Stimulated activated CD8-positive, alpha-beta memory T cell treated with anti-CD3 and anti-CD28 coated beads, Interleukin-2, amount 100 ng/mL, for 48 hours (primary cell): ENCODE results near the gene ABHD14A.

Experiments used
- DNase-seq, 2 donors: peaks; one replicate each; pipeline ENCODE4 v3.0.0-alpha.2; 2020; ENCODE audit warnings: low read depth in 2 of 2

The ABHD14A gene

DNA sequence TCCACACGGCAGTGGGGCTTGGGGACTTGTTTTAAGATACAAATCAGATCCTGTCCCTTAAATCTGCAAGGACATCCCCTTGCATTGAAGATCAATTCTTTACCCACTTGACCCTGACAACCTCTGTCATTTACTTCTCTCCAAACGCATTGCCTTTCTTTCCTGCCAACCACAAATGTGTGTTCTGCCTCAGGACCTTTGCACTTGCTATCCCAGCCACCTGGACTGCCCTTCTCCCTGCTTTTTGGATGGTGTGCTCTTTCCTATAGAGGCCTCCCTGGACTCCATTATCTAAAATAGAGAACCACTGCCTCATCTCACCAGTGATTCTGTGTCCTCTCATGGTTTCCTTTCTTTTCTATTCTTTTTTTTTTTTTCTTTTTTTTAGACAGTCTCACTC lies 22.3 kb downstream of the ABHD14A start:
- no peak for DNase-seq

DNA sequence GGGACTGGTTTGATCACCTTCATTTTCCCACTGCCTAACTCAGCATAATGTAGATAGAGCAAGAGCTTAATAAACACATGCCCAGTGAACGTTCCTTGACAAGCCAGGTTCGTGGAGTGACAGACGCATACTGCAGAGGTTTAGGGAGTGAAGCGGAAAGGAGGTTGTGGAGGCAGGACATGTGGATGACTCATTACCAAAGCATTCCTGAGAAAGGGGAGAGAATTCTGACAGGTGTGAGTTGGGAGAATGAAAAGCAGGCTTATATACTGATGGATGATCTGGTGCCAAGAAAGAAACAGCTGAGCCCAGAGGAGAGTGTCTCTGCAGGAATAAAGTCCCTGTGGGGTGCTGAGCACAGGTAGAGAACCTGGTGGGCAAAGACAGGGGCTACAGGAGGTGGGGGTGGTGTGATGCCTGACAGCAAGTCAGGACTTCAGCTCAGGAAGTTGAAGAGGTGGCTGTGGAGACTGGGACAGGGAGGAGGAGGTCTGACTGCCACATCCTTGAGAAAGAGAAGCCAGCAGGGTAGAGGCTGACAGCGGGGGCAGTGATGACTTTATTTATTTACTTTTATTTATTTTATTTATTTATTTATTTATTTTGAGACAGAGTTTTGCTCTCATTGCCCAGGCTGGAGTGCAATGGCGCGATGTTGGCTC lies 23.2 kb downstream of the ABHD14A start:
- DNase-seq, result no peak

DNA sequence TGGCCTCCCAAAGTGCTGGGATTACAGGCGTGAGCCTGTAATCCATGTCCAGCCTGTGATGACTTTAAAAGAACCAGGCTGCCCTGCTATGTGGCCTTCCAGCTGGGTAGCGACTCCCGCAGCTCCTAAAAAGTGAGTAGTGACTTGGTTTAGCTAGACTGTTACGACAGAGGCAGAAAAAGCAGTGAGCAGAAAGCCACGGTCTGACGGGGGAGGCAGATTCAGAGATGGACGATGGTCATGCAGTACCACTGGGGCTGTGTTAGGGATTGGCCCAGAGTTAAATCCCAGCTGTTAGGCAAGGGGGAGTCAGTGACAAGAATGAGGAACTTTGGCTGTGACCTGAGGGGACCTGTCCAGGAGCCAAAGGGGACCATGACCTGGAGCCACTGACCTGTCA lies 23.9 kb downstream of the ABHD14A start:
- DNase-seq, result no peak

DNA sequence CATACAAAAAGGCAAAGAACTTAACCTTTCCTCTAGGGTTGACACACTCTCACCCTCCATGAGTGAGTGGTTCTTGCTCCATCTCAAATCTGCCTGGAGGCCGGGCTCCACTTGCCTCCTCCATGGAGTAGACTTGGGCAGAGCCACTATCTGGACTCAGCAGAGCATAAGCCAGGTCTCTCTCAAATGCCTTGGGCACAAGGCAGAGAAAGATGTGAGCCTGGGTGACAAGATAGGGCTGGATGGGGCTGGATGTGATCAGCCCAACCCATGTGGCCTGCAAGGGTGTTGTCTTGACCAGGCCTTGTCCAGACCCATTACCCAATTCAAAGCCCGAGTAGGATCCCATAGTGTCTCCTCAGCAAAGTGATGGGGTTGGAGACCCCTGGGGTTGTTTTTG lies 25.0 kb downstream of the ABHD14A start:
- no peak for DNase-seq

DNA sequence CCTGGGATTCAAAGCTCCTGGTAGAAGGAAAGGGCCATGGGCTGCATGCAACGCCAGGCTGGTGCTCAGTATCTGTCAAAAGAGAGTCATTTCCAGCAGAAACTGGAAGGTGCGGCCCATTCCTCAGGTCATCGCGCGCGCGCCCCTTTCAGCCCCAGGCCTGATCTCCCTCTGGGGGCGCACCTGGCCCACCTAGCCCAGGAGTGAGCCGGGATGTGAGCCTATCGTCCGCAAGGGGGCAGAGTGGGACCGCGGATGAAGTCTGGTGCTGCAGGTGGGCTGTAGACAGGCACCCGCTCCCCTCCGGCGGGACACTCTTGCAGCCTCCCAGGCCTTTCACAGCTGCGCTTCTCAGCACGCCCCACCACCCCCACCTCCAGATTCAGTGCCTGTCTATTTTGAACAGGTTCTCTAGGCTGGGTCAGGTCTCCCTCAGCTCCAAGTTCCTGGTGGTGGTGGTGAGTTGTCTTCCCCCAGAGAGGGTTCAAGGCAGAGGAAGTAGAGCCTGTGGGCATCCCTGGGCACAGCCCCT lies 26.6 kb downstream of the ABHD14A start:
- DNase-seq, result peak; percentile 71 to 78

DNA sequence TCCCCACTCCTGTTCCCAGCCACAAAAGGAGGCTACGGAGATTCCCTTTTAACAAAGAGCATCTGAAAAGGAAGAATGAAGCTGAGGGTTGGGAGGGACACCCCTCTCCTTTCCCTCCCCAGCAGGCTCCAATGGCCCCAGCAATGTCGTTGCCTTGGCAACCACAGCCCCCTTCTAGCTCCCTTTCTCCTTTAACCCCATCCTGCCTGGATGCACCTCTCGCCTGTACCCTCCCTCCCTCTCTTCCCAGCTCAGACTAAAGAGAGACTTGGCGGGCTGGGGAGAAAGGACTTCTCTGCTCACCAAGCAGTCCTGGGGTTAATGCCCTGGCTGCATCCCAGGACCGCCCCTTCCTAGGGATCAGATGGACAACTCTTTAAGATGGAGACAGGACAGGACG lies 27.9 kb downstream of the ABHD14A start:
- no peak for DNase-seq

DNA sequence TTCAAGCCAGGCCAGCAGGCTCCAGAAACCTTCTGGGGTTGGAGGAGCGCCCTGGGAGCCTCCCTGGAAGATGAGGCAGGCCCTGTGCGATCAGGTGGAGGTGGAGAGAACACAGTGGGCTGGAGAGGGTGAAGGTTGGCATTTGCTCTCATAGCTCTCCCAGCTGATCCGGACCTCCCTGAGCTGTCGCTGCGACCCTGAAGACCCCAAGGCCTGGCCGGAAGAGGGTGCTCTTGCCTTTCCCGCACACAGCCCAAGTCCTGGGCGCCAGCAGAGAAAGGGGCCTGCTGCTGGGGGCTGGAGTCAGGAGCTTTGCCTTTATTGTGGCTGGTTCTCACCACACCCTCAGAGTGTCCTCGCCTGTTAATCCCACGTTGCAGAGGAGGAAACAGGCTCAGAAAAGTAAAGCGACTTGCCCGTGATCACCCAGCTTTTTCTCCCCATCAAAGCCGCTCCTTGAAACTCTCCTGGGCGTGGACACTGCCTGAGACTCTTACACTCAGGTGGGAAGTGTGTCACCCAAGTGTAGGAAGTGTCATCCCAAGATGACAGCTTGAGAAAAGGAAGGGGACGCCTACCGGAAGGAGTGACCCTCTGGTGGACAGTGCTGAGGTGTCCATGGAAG lies 29.4 kb downstream of the ABHD14A start:
- no peak for DNase-seq

DNA sequence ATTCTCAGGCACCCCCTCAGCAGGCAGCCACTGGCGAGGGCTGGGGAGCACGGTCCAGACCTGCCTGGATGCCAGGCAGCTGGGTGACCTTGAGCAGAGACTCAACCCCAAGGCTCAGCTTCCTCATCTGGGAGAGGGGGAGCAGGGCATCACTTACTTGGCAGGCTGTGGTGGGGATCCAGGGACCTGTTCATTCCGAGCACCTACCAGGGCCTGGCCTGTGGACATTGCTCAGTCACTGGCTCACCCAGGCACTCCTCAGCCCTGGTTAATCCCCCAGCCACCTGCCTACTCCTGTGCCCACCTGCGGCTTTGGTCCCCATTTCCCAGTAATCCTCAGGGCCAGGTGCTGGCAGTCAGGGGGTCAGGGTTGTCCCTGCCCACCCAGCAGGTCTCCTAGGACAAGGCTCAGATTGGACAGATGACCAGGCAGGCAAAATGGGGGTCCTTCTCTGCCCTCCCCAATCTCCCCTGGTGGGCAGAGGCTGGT lies 30.1 kb downstream of the ABHD14A start:
- DNase-seq, result no peak

DNA sequence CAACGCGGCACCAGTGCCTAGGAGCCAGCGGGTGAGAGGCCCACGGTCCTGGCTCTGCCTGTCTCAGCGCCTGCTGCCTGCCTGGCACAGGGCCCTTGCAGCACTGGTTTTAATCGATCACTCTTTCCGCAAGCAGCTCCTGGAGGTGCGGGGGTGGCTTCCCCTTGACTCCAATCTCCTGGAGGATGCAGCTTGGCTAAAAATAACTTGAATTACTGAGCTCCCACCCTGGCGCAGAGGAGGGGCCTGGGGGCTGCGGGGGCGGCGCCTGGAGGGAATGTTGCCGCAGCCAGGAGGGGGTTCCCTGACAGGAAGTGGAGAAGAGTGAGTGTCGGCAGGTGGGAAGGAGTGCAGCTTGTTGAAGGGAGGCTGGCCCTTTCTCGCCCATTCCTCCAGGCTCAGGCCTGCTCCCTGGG lies 30.7 kb downstream of the ABHD14A start:
- DNase-seq, result no peak

DNA sequence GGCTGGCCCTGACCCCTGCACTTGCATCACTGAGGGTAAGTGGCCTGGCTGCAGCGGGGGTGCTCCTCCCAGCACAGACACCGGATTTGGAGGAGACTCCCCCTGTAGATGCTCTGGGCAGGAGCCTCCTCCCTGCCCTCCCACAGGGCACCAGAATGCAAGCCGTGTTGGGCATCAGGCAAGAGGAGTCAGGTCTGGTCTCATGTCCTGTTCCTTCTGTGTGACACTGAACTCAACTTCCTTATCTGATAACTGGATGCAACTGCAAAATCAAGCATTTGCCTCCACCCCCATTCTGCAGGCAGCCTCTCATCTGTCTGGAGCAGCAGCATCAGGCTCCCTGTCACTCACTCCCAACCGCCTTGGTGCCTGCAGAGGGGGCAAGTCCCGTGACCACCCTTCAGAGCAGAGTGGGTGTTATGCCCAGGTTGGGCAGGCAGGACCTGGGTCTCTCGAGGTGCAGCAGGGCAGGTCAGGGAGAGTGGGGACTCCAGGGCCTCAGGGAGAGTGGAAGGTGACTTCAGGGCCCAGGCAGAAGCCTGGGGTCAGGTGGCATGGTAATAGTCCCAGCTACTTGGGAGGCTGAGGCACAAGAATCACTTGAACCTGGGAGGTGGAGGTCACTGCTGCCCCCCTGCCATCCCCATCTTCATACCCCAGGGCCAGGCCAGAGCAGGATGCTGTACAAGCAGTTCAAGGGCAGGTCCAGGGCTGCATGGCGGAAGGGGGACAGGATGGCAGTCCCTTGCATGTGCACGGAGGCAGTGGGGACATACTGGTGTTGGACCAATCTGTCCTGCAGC lies 31.4 kb downstream of the ABHD14A start:
- no peak for DNase-seq

DNA sequence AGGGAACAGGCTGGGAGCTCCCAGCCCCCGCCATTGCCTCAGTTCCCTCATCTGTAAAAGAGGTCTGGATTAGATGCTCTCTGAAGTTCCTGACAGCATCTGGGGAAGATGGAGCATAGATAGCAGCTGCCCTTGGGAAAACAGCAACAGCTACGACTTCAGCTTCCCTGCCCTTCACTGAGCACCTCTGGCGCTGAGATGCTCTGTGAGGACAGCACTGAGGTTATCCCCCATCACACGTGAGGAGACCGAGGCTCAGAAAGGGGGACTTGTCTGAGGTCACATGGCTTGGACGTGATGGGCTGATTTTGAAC lies 31.9 kb downstream of the ABHD14A start:
- no peak for DNase-seq

DNA sequence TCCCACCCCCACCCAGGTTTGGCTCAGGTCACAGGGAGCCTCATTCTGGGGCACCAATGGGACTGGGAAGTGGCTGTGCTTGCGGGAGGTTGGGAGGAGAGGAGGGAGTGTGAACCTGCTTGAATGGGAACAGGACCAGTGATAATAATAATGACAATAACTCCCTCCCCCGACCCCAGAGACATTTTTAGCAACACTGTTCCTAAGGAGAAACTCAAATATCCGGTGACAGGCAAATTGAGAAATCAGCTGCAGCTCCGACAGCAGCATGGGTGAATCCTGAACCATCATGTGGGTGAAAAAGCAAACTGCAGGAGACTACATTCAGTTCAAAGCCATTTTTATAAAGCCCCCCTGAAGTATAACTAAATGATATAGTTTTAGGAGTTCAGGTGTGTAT lies 32.4 kb downstream of the ABHD14A start:
- no peak for DNase-seq

DNA sequence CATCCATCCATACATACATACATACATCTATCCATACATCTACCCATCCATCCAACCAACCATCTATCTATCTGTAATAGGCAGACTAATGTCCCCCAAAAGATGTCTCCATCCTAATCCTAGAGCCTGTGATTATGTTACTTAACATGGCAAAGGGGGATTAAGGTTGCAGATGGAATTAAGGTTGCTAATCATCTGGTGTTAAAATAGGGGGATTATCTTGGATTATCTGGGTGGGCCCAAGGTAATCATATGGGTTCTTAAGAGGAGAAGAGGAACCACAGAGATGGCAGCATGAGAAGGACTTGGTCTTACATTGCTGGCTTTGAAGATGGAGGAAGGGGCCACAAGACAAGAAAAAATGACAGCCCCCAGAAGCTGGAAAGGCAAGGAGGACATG lies 35.6 kb downstream of the ABHD14A start:
- no peak for DNase-seq

DNA sequence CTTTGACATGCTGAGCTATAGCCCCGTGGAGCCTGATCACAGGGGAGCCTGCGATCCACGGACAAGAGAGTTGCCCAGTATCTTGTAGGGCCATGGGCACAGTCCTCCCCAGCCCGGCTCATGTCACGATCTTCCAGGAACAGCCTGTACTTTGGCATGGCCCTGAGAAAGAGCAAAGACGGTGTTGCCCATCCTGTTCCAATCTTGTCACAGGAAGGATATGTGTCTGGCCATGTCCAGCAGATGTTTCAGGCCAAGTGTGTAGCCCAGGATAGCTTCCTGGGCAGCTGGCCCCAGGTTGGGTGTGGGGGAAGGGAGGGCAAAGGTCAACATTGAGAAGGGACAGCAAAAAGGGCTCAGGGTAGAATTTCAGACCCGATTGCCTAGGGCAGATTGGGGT lies 37.8 kb downstream of the ABHD14A start:
- DNase-seq, result no peak

DNA sequence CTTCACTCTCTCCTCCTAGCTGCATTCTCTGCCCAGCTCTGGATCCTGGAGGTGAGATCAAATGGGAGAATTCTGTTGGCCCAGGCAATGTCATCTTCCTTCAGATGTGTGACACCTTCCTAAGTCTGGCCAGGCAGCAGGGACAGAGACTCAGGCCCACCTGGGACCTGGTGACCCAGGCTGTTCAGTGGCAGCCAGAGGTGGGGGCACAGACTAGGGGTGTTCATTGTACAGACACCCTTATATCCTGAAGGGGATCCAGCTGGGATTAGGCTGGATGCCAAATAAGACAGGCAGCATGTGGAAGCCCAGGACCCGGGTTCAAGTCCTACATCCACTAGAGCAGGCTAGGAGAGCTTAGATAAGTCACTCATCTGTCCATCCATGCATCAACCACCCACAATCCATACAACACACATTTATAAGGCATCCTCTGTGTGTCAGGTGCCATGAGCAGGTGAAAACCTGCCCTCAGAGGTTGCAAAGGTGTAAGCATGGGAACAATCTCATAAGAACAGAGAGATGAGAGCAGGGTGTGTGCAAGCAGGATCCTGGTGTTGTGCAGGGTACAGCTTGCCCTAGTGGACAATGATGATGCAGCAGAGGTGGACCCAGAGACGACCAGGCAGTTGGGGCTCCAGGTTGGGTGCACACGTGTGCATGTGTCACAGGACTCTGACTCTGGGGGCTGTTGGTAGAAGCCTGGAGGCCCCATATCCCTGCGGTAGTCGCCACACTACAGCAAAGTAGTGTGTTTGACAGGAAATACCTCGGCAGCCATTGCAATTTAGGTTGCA lies 39.1 kb downstream of the ABHD14A start:
- no peak for DNase-seq

DNA sequence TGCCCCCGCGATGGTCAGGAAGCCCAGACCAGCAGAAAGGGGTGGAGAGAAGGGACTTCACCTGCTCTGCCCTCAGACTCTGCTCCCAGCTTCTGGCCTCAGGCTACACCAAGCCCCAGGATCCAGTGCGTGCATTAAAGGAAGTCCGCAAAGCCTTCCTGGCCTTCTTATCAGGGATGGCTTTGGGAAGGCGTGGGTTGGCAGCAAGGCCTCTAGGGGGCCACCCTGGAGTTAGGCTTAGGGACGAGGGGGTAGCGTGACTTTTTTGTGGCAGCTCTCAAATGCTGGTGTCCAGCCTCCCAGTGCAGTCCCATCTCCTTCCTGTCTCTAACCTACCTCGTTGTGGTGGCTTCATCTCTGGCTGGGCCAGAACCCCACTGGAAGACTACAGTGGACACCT lies 39.7 kb downstream of the ABHD14A start:
- DNase-seq, result no peak

DNA sequence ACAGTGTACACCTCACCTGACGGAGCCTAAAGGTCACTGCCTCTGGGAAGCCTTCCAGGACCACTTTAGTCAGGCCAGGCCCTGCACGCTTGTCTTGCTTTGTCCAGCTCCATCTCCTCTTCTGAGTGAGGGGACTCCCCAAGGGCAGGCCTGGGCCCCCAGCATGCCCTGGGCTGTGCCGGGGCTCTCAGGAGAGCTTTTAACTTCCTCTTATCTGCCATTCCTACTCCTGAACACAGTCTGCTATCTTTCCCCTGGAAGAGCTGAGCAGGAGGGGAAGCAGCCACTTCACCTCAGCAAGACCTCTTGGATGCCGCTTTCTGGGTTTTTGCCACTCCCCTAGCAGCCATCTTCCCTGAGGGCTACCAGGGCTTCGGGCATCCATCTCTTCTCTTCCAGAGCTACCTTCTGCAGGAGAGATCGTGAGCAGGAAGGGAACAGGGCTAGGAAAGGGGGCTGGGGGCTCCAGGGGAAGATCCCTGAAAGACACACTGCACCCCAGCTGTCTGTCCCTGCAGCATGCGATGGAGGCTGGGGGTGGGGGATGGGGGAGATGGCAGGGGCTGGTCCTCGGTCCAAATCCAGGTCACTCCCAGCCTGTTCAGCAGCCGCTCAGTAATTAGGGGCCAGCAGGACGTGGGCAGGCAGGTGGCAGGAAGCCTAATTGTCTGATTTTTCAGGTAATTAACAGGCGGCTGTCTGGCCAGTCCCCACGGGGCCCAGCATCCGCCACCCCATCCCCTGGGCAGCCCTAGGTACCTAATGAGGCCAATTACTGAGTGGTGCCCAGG lies 40.8 kb downstream of the ABHD14A start:
- DNase-seq, result no peak

DNA sequence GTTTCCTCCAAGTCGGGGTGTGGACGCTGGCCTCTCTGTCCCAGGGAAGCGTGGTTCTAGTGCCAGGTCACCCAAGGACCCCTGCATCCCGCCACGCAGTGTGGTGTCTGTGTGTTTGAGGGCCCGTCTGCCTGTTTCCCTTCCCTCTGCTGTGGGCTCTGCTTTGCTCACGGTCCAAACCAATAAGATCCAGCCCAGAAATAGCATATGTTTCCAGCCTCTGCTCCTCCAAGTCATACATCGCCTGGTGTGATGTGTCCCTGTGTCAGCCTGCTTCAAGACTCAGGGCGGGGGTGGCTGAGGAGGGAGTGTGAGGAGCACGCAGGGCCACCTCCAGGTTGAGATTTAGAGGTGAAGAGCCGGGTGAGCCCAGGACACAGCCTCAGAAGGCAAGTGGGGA lies 42.7 kb downstream of the ABHD14A start:
- no peak for DNase-seq

DNA sequence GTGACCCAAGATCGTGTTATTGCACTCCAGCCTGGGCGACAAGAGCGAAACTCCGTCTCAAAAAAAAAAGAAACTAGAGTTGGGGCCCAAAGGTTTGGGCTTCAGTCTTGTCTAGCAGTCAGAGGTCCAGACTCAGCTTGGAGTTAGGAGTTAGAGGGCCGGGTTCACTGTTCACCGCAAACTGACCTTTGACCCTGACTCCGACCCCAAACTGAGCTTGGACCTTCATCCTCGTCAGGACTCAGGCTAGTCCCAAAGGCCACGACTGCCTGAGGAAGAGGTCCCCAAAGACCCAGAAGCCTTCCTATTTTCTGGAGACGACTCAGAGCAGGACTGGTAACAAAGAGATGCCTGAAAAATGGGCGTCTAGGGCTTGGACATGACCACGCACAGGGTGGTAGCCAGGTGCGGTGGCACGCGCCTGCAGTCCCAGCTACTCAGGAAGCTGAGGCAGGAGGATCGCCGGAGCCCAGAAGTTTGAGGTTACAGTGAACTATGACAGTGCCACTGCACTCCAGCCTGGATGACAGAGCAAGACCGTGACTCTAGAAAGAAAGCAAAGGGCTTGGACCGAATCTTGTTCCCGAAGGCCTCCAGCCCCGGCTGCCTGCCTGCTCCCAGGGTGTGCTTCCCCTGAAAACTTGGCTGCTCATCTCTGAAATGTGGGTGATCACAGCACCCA lies 43.6 kb downstream of the ABHD14A start:
- DNase-seq, result no peak

DNA sequence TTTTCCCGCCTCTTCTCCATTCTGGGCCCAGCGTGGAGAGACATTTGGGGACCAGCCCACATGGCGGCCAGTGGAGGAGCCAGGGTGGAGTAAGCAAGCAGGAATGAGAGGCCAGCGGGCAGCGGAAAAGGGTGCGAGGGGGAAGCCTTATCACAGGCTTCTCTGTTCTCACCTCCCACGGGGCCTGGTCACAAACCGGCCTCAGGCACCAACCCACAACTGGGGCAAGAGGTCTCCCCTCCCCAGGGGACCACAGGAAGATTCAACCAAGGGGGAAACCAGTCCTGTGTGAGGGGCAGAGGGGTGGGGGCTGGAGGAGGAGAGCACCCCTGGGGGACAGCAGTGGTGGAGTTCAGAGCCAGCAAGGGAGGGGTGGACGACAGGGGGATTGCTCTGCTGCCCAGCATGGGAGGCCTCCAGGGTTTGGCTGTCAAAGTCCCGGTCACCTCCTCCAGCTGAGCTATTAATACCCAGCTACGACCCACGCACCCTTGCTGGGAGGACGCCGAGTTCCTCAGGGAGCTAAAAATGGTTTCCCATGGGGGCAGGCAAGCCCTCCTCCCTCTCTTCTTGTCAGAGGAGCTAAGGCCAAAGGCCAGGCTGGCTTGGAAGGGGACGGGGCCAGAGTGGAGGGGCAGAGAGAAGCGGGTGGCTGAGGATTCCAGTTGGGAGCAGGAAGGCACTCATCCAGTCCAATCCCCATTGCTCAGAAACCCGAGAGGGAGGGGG lies 44.7 kb downstream of the ABHD14A start:
- no peak for DNase-seq
